WI38 (cell line): ENCODE data around the gene GRM4.

Experiments used
- H3K4me3 ChIP-seq: 2 replicates; pipeline ENCODE4 v1.5.1; 2011; ENCODE audit warnings: low read depth, mild to moderate bottlenecking, control low read depth, low read length
- TF ChIP-seq, protein P1 (sequence below): IDR thresholded peaks from 2 replicates; pipeline ENCODE4 v1.5.1; 2012; ENCODE audit warnings: low read depth, mild to moderate bottlenecking, control low read depth, low read length

The GRM4 gene

GRCh38 chr6:33971580-33971979 lies 174.3 kb downstream of the GRM4 start:
- no peak overlapping the region for H3K4me3 ChIP-seq
- TF ChIP-seq, protein P1, sequence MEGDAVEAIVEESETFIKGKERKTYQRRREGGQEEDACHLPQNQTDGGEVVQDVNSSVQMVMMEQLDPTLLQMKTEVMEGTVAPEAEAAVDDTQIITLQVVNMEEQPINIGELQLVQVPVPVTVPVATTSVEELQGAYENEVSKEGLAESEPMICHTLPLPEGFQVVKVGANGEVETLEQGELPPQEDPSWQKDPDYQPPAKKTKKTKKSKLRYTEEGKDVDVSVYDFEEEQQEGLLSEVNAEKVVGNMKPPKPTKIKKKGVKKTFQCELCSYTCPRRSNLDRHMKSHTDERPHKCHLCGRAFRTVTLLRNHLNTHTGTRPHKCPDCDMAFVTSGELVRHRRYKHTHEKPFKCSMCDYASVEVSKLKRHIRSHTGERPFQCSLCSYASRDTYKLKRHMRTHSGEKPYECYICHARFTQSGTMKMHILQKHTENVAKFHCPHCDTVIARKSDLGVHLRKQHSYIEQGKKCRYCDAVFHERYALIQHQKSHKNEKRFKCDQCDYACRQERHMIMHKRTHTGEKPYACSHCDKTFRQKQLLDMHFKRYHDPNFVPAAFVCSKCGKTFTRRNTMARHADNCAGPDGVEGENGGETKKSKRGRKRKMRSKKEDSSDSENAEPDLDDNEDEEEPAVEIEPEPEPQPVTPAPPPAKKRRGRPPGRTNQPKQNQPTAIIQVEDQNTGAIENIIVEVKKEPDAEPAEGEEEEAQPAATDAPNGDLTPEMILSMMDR: no peak
